ENCODE data around the gene NKX2-2.

The NKX2-2 gene

GRCh38 chr20:21528870-21529269, 15.0 kb upstream of the NKX2-2 start:
- ATAC-seq (no peak), DNase-seq (no peak)
- H3K4me3 Mint-ChIP-seq: no peak overlapping the region
- H3K27ac Mint-ChIP-seq: no peak overlapping the region
- no peaks in the 10 kb centered on the region for H3K9me3 Mint-ChIP-seq
- H3K4me1 Mint-ChIP-seq: no peaks in the 10 kb centered on the region
- H3K27me3 Mint-ChIP-seq: peaks cover 62% of the 10 kb centered on the region

- H3K4me3 Mint-ChIP-seq: no peak overlapping the region
- DNase-seq: no peak
- peaks cover 6% of the 10 kb centered on the region for H3K4me1 Mint-ChIP-seq
- ATAC-seq: no peak
- no peak overlapping the region for H3K27ac Mint-ChIP-seq
- H3K9me3 Mint-ChIP-seq: no peaks in the 10 kb centered on the region
- peaks cover 68% of the 10 kb centered on the region for H3K27me3 Mint-ChIP-seq
These were observed 14.0 kb upstream of the NKX2-2 start for GRCh38 chr20:21527908-21528307.

- Mint-ChIP-seq H3K4me3 (no peak overlapping the region), H3K27ac (no peak overlapping the region), H3K4me1 (peaks cover 7% of the 10 kb centered on the region), H3K27me3 (peaks cover 74% of the 10 kb centered on the region), H3K9me3 (no peaks in the 10 kb centered on the region)
- DNase-seq (no peak), ATAC-seq (no peak)
These were observed 12.9 kb upstream of the NKX2-2 start for GRCh38 chr20:21526776-21527175.

GRCh38 chr20:21523895-21524294, 10.0 kb upstream of the NKX2-2 start:
- Mint-ChIP-seq H3K4me3 (no peak overlapping the region), H3K27ac (no peak overlapping the region), H3K27me3 (peaks cover 90% of the 10 kb centered on the region), H3K9me3 (no peaks in the 10 kb centered on the region), H3K4me1 (peaks cover 33% of the 10 kb centered on the region)
- ATAC-seq (no peak), DNase-seq (no peak)

- peaks cover 90% of the 10 kb centered on the region for H3K27me3 Mint-ChIP-seq
- peak overlapping the region in 1 of 2 donors; percentile 54 for H3K4me3 Mint-ChIP-seq
- DNase-seq: no peak
- H3K9me3 Mint-ChIP-seq: no peaks in the 10 kb centered on the region
- H3K27ac Mint-ChIP-seq: peak overlapping the region in 1 of 2 donors; percentile 89
- H3K4me1 Mint-ChIP-seq: peaks cover 36% of the 10 kb centered on the region
- no peak for ATAC-seq
These were observed 9.5 kb upstream of the NKX2-2 start for GRCh38 chr20:21523281-21523868.

GRCh38 chr20:21522481-21523280, 8.8 kb upstream of the NKX2-2 start:
- peaks cover 94% of the 10 kb centered on the region for H3K27me3 Mint-ChIP-seq
- ATAC-seq (no peak), DNase-seq (no peak)
- H3K9me3 Mint-ChIP-seq: no peaks in the 10 kb centered on the region
- H3K4me1 Mint-ChIP-seq: peaks cover 43% of the 10 kb centered on the region
- H3K27ac Mint-ChIP-seq: peak overlapping the region in 1 of 2 donors; percentile 89
- peak overlapping the region in 1 of 2 donors; percentile 54 for H3K4me3 Mint-ChIP-seq

GRCh38 chr20:21521596-21522480, 8.0 kb upstream of the NKX2-2 start:
- no peaks in the 10 kb centered on the region for H3K9me3 Mint-ChIP-seq
- H3K4me3 Mint-ChIP-seq: peak overlapping the region; percentile 33 to 51
- H3K27ac Mint-ChIP-seq: peak overlapping the region in 1 of 2 donors; percentile 34
- DNase-seq (no peak), ATAC-seq (no peak)
- H3K4me1 Mint-ChIP-seq: peaks cover 52% of the 10 kb centered on the region
- peaks cover 94% of the 10 kb centered on the region for H3K27me3 Mint-ChIP-seq

GRCh38 chr20:21520702-21521595, 7.1 kb upstream of the NKX2-2 start:
- H3K27ac Mint-ChIP-seq: peak overlapping the region in 1 of 2 donors; percentile 2
- H3K27me3 Mint-ChIP-seq: peaks cover 94% of the 10 kb centered on the region
- peak; percentile 45 for ATAC-seq
- no peaks in the 10 kb centered on the region for H3K9me3 Mint-ChIP-seq
- H3K4me1 Mint-ChIP-seq: peaks cover 60% of the 10 kb centered on the region
- peak overlapping the region; percentile 33 to 51 for H3K4me3 Mint-ChIP-seq
- DNase-seq: no peak

GRCh38 chr20:21519136-21519584, 5.3 kb upstream of the NKX2-2 start:
- Mint-ChIP-seq H3K27ac (peak overlapping the region in 1 of 2 donors; percentile 66), H3K9me3 (no peaks in the 10 kb centered on the region), H3K4me3 (no peak overlapping the region), H3K4me1 (peaks cover 78% of the 10 kb centered on the region), H3K27me3 (peaks cover 94% of the 10 kb centered on the region)
- DNase-seq (no peak), ATAC-seq (no peak)

GRCh38 chr20:21518292-21518991, 4.6 kb upstream of the NKX2-2 start:
- Mint-ChIP-seq H3K4me3 (peak overlapping the region; percentile 63 to 64), H3K27me3 (peaks cover 94% of the 10 kb centered on the region), H3K9me3 (no peaks in the 10 kb centered on the region), H3K27ac (peak overlapping the region in 1 of 2 donors; percentile 80), H3K4me1 (peaks cover 85% of the 10 kb centered on the region)
- ATAC-seq: peak; percentile 31
- DNase-seq: no peak

GRCh38 chr20:21517566-21518277, 3.9 kb upstream of the NKX2-2 start:
- DNase-seq: no peak
- peak overlapping the region in 1 of 2 donors; percentile 80 for H3K27ac Mint-ChIP-seq
- ATAC-seq: no peak
- H3K27me3 Mint-ChIP-seq: peaks cover 94% of the 10 kb centered on the region
- peaks cover 86% of the 10 kb centered on the region for H3K4me1 Mint-ChIP-seq
- peak overlapping the region; percentile 63 to 66 for H3K4me3 Mint-ChIP-seq
- no peaks in the 10 kb centered on the region for H3K9me3 Mint-ChIP-seq

GRCh38 chr20:21516861-21517565, 3.1 kb upstream of the NKX2-2 start:
- H3K27ac Mint-ChIP-seq: peak overlapping the region in 1 of 2 donors; percentile 76
- peaks cover 93% of the 10 kb centered on the region for H3K4me1 Mint-ChIP-seq
- DNase-seq (no peak), ATAC-seq (no peak)
- no peaks in the 10 kb centered on the region for H3K9me3 Mint-ChIP-seq
- peak overlapping the region; percentile 15 to 66 for H3K4me3 Mint-ChIP-seq
- peaks cover 100% of the 10 kb centered on the region for H3K27me3 Mint-ChIP-seq

GRCh38 chr20:21516180-21516567, 2.3 kb upstream of the NKX2-2 start:
- Mint-ChIP-seq H3K27me3 (peaks cover 100% of the 10 kb centered on the region), H3K4me1 (peaks cover 97% of the 10 kb centered on the region), H3K27ac (peak overlapping the region in 1 of 2 donors; percentile 32), H3K9me3 (no peaks in the 10 kb centered on the region), H3K4me3 (peak overlapping the region in 1 of 2 donors; percentile 13)
- no peak for DNase-seq
- ATAC-seq: no peak

Data from stimulated activated naive CD8-positive, alpha-beta T cell treated with anti-CD3 and anti-CD28 coated beads, Interleukin-15, amount 100 ng/mL, for 72 hours (primary cell).